Stomach smooth muscle (tissue), 2 donors: ENCODE data around the gene SPDYE3.
"Not testable (repeated sequence)": the region's sequence is repeated elsewhere in the genome, so short reads cannot be mapped to it uniquely, and the experiment has no call there.

Experiments used
- H3K27ac ChIP-seq: one replicate; pipeline ENCODE4 v1.7.0; 2013; ENCODE audit warnings: mild to moderate bottlenecking, low read length, inconsistent platforms
- H3K27me3 ChIP-seq, 2 donors: one replicate each; pipeline ENCODE4 v1.7.0; 2013; ENCODE audit warnings: low read length in 2 of 2; ENCODE audit not compliant: insufficient read depth in 2 of 2, control insufficient read depth in 1 of 2
- H3K36me3 ChIP-seq, 2 donors: one replicate each; pipeline ENCODE4 v1.7.0; 2013; ENCODE audit warnings: low read length in 2 of 2; ENCODE audit not compliant: control insufficient read depth in 2 of 2, insufficient read depth in 2 of 2
- H3K4me1 ChIP-seq: one replicate; pipeline ENCODE4 v1.7.0; 2013; ENCODE audit warnings: low read length; ENCODE audit not compliant: control insufficient read depth, insufficient read depth
- H3K4me3 ChIP-seq, 2 donors: one replicate each; pipeline ENCODE4 v1.7.0; 2013; ENCODE audit warnings: low read length in 2 of 2
- H3K9ac ChIP-seq, 2 donors: one replicate each; pipeline ENCODE4 v1.7.0; 2013; ENCODE audit warnings: low read length in 2 of 2, mild to moderate bottlenecking in 1 of 2
- H3K9me3 ChIP-seq, 2 donors: one replicate each; pipeline ENCODE4 v1.7.0; 2013; ENCODE audit warnings: low read length in 2 of 2; ENCODE audit not compliant: control insufficient read depth in 2 of 2
- donor health status: healthy.
- donor health status: Pancreatic carcinoma.

Gene SPDYE3

DNA sequence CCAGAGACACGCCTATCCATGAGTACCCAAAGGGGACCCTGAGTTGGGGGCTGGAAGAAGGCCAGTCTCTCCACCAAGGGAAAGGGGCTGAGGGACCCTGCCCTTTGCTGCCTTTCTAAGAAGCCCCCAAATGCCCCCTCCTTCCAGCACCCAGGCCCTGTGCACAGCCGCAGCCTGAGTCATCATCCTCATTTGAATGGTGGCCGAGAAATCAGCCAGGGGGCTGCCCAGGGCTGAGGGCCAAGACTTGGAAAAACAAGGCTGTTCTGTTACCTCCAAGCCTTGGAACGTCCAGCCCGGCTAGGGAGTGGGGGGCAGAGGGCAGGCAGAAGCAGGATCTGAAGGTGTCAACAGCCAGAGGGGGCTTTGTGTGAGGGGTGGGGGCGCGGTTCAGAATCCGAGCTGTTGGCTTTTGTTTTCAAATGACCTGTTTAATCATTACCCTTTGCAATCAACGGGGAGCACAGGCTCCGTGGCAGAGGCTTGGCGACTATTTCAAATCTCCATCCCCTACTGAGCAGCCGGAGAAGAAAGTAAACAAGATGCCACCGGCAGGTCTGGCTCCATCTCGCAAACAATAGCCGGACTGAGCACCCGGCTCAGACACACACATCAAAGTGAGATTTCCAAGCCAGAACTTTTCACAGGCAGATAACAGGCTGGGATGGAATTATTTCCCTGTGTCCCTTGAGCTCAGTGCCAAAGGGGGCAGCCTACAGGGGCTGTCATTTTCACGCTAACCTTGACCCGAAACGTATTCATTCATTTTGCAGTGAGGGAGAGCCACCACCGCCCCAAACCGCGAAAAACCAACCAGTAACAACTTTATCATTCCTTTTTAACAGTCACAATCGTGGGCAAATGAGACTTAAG lies 37.2 kb upstream of the SPDYE3 start:
- Histone ChIP-seq H3K4me1 (peaks cover 14% of the 10 kb centered on the region), H3K4me3 (peak overlapping the region; percentile 25 to 61), H3K9ac (peak overlapping the region in 1 of 2 donors; percentile 33)
- H3K9me3 ChIP-seq, H3K27ac ChIP-seq, H3K27me3 ChIP-seq, H3K36me3 ChIP-seq: not testable (repeated sequence)

DNA sequence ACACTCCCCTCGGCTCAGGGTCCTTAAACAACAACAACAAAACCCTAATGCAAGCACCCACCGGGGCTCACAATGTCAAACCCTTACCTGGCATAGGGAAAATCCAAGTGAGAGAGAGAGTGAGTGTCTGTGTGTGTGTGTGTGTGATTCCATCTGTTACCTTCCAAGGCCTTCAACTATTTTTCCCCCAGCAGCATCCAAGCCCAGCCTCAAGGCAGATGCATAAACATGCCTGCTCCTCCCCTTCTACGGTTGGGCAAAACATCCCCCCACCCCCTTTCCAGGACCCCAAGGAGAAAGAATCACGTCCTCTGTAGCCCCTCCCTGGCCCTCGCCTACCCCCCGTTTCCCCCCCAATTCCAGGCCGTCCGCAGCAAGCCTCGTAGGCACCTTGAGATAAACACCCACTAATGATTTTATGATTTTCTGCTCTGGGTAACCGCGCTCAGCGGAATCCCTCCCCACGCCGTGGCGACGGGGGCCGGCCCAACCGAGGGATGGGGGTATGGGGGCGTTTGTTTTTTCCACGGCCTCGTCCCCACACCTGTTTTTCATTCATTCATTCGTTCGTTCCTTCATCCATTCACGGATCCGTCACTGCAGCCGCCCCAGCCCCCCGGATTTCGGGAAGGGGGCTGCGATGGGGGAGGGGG lies 36.4 kb upstream of the SPDYE3 start:
- peak overlapping the region in 1 of 2 donors; percentile 33 for H3K9ac ChIP-seq
- H3K27me3 ChIP-seq, H3K27ac ChIP-seq, H3K36me3 ChIP-seq, H3K9me3 ChIP-seq: not testable (repeated sequence)
- H3K4me3 ChIP-seq: peak overlapping the region; percentile 25 to 61
- peaks cover 14% of the 10 kb centered on the region for H3K4me1 ChIP-seq

DNA sequence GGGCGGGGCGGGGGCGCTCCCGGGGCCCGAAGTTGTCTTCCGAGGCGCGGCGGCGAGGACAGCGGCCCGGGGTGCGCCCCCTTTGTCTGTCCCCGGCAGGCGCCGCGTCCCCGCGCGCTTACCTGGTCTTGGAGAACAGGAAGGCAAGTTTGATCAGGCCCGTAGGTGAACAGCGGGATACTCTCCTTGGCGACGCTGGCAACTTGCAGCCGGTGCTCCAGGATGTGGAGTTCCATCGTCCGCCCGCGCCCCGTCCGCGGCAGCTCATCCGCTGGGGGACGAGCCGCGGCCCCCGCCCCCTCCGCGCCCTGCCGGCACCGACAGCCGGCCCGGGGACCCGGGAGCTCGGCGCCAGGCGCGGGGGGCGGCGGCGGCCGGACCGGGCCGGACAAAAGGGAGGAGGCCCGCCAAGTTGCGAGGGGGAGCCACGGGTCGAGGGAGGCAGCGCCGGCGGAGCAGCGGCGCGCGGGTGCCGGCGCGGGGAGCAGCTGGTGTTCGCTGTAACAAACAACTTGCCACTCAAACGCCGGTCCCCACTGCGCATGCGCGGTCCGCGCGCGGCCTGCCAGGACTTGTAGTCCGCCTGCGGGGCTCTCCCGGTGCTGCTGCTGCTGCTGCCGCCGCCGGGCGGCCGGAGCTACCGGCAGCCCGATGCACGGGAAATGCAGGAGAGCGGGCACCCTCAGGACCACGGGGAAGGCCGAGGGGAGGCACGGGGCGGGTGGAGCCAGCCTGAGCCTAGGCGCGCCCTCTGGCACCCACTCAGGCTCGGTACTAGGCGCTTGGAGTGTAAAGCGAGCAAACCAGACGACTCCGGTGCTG lies 35.6 kb upstream of the SPDYE3 start:
- H3K27ac ChIP-seq: no peak overlapping the region
- peaks cover 10% of the 10 kb centered on the region for H3K4me1 ChIP-seq
- no peaks in the 10 kb centered on the region for H3K36me3 ChIP-seq
- peak overlapping the region; percentile 51 to 60 for H3K9ac ChIP-seq
- no peaks in the 10 kb centered on the region for H3K9me3 ChIP-seq
- H3K4me3 ChIP-seq: peak overlapping the region; percentile 51 to 73
- no peaks in the 10 kb centered on the region for H3K27me3 ChIP-seq

DNA sequence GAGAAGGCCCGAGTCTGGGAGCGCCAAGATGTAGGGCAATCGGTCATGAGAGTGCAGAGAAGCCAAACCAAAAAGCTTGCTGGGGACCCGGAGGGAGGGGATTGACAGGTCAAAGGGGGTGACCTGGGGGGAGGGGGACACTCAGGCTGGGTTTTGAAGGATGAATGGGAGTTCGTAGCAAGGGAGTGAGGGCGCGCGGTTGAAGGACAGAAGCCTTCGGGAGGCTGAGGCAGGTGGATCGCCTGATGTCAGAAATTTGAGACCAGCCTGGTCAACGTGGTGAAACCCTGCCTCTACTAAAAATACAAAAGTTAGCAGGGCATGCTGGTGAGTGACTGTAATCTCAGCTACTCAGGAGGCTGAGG lies 35.0 kb upstream of the SPDYE3 start:
- H3K9me3 ChIP-seq, H3K36me3 ChIP-seq, H3K27ac ChIP-seq, H3K27me3 ChIP-seq, H3K4me1 ChIP-seq: not testable (repeated sequence)
- peak overlapping the region; percentile 51 to 60 for H3K9ac ChIP-seq
- H3K4me3 ChIP-seq: peak overlapping the region; percentile 51 to 73

DNA sequence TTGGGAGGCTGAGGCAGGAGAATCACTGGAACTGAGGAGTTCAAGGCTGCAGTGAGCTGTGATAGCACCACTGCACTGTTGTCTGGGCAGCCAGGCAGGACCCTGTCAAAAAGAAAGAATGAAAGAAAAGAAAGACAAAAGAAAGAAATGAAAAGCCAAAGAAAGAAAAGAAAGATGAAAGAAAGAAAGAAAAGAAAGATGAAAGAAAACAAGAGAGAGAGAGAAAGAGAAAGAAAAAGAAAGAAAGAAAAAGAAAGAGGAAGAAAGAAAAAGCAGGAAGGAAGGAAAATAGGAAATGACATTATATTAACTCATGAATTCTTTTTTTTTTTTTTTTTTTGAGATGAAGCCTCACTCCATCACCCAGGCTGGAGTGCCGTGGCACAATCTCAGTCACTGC lies 32.4 kb upstream of the SPDYE3 start:
- Histone ChIP-seq H3K27me3 (no peaks in the 10 kb centered on the region), H3K4me3 (no peak overlapping the region), H3K36me3 (no peaks in the 10 kb centered on the region), H3K9ac (no peak overlapping the region), H3K9me3 (no peaks in the 10 kb centered on the region), H3K27ac (no peak overlapping the region), H3K4me1 (peaks cover 6% of the 10 kb centered on the region)

DNA sequence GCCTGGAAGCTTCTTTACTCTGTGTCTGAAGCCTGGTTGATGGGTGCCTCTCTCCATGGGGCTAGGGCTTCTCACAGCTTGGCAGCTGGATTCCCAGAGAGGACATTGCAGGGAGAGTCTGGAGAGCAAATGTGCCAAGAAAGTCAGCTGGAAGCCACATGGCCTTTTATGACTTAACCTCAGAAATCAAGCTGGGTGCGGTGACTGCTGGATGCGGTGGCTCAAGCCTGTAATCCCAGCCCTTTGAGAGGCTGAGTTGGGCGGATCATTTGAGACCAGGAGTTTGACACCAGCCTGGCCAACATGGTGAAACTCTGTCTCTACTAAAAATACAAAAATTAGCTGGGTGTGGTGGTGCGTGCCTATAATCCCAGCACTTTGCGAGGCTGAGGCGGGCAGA lies 31.4 kb upstream of the SPDYE3 start:
- not testable (repeated sequence) for H3K9me3 ChIP-seq, H3K36me3 ChIP-seq, H3K4me3 ChIP-seq, H3K4me1 ChIP-seq, H3K27me3 ChIP-seq, H3K9ac ChIP-seq, H3K27ac ChIP-seq

DNA sequence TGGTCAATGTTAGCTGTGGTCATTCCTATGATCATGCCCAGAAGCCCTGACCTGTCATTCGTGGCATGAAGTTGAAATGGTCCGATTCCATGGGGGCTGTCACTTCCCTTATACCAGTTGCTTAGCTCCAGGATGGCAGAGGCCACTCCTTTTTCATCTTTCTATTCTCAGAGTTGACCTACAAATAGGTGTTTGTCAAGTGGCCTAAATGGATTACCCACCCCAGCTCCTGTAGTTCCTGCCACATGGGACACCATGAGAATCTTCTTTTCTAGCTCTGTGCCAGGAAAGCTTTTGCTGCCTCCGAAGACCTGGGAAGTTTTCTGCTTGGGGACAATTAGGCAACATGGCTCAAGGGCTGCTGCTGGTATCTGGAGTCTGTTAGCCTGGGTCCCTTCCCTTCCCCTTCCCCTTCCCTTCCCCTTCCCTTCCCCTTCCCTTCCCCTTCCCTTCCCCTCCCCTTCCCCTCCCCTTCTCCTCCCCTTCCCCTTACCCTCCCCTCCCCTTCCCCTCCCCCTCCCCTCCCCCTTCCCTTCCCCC lies 25.4 kb upstream of the SPDYE3 start:
- H3K9me3 ChIP-seq, H3K36me3 ChIP-seq, H3K27me3 ChIP-seq, H3K4me1 ChIP-seq, H3K27ac ChIP-seq, H3K9ac ChIP-seq, H3K4me3 ChIP-seq: not testable (repeated sequence)

DNA sequence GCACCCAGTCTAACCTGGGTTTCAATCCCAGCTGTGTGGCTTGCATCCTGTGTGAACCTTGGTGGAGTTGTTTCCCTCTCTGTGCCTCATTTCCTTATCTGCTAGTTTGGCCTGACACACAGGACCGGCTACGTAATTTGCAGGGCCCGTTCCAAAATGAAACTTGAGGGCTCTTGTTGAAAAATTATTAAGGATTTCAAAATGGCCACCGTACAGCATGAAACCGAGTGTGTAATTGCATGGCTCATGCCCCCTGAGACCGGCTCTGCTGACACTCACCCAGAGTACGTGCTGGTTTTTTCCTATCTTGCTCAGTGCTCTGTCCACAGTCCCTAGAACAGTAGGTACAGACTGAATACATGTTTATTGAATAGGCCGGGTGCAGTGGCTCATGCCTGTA lies 24.4 kb upstream of the SPDYE3 start:
- not testable (repeated sequence) for H3K4me3 ChIP-seq, H3K9ac ChIP-seq, H3K9me3 ChIP-seq, H3K27me3 ChIP-seq, H3K4me1 ChIP-seq, H3K36me3 ChIP-seq, H3K27ac ChIP-seq

DNA sequence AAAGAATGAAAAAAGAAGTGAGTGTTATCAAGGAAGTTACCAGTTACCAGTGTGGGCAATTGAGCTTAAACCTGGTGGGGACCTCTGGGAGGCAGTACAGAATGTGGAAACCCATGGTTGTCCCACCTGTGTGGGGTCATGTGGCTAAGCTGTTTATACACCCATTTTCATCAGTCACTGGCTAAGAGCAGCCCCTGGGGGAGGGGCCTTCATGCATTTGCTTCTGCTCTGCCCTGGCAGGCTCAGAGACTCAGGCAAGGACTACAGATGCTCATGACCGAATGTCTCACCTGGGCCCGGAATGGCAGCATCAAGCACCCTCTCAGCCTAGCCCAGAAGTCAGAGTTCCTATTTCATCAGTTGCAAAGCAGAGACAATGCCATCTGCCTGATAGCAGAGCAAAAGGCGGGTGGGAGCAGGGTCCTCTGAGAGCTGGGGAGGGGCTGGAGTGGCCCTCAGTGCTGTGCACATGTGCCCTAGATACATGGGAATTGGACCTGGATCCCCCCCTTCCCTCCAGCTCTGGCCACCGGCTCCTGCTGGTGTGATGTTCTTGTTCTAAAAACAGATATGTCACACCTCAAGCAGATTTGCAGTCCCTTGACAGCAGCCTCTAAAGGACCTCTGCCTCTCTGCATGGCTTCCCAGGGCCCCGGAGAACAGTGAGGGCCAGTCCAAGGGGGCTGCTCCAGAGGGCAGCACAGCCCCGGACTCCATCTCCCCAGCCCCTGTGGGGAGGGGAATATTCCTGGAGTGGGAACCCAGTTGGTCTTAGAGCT lies 20.1 kb upstream of the SPDYE3 start:
- H3K27ac ChIP-seq, H3K27me3 ChIP-seq, H3K4me1 ChIP-seq, H3K36me3 ChIP-seq, H3K9ac ChIP-seq, H3K4me3 ChIP-seq, H3K9me3 ChIP-seq: not testable (repeated sequence)

DNA sequence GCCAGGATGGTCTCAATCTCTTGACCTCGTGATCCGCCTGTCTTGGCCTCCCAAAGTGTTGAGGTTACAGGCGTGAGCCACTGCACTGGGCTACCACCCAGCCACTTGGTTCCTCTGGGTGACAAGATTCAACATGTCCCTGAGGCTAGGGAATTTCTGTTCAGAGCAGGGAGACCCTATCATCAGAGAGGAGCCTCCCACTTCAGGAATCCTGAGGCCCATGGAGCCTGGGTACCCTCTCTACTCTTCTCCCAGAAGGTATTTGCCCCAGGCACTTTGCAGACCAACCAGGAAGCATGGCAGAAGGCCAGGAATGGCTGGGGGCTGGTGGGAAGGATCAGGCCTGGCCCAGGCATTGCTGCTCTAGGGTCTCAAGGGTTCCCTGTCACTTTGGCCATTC lies 19.2 kb upstream of the SPDYE3 start:
- not testable (repeated sequence) for H3K4me1 ChIP-seq, H3K36me3 ChIP-seq, H3K27ac ChIP-seq, H3K27me3 ChIP-seq, H3K9me3 ChIP-seq, H3K4me3 ChIP-seq, H3K9ac ChIP-seq
